CD4-positive, CD25-positive, alpha-beta regulatory T cell (primary cell): ENCODE results near the gene MAGI1. TPM values are rescaled to one million over a fixed set of nuclear protein-coding genes. Genes with fewer than 3 reads are reported as not detected.

ENCODE experiments used
- ATAC-seq, 2 donors: fragments of 150-1000 bp; cut with Tn5 transposase; one replicate each; pipeline ENCODE4 v1.10.0; 2021; ENCODE audit warnings: low read depth in 2 of 2, moderate number of reproducible peaks in 2 of 2, moderate library complexity in 1 of 2
- DNase-seq, 3 donors: peaks; one replicate each; pipeline versions ENCODE4 v3.0.0 to v3.0.0-alpha.2; 2012 to 2022; ENCODE audit warnings: mixed read lengths in 1 of 3
- H3K27ac ChIP-seq: one replicate; pipeline ENCODE4 v1.7.0; 2013; ENCODE audit warnings: mild to moderate bottlenecking, low read length; ENCODE audit not compliant: insufficient read depth, poor library complexity, severe bottlenecking
- H3K27me3 ChIP-seq: one replicate; pipeline ENCODE4 v1.7.0; 2013; ENCODE audit warnings: low read length; ENCODE audit not compliant: control insufficient read depth, insufficient read depth
- H3K36me3 ChIP-seq: one replicate; pipeline ENCODE4 v1.7.0; 2013; ENCODE audit warnings: mild to moderate bottlenecking, low read length, moderate library complexity; ENCODE audit not compliant: control insufficient read depth, insufficient read depth
- H3K4me1 ChIP-seq: 2 replicates; pipeline ENCODE4 v1.7.0; 2013; ENCODE audit warnings: mild to moderate bottlenecking, low read length; ENCODE audit not compliant: insufficient read depth, control insufficient read depth, poor library complexity, severe bottlenecking
- H3K4me3 ChIP-seq: one replicate; pipeline ENCODE4 v1.7.0; 2013; ENCODE audit warnings: low read depth, mild to moderate bottlenecking, low read length, moderate library complexity
- H3K9me3 ChIP-seq, 2 experiments: 1 replicate in 1 of 2; 2 replicates in 1 of 2; pipeline ENCODE4 v1.7.0; 2013; ENCODE audit warnings: low read length in 2 of 2, mild to moderate bottlenecking in 1 of 2, moderate library complexity in 1 of 2; ENCODE audit not compliant: control insufficient read depth in 2 of 2
- H3K27ac Mint-ChIP-seq, 3 donors: one replicate each; pipeline ENCODE4 v1.8.0; 2020 to 2022; ENCODE audit warnings: mild to moderate bottlenecking in 3 of 3, mixed read lengths in 3 of 3, moderate library complexity in 2 of 3
- H3K27me3 Mint-ChIP-seq: one replicate; pipeline ENCODE4 v1.8.0; 2022; ENCODE audit warnings: mild to moderate bottlenecking, mixed read lengths
- H3K36me3 Mint-ChIP-seq: one replicate; pipeline ENCODE4 v1.8.0; 2020; ENCODE audit warnings: mixed read lengths
- H3K4me1 Mint-ChIP-seq, 4 donors: one replicate each; pipeline ENCODE4 v1.8.0; 2020 to 2022; ENCODE audit warnings: mixed read lengths in 4 of 4, mild to moderate bottlenecking in 1 of 4
- H3K4me3 Mint-ChIP-seq, 4 donors: one replicate each; pipeline ENCODE4 v1.8.0; 2020 to 2022; ENCODE audit warnings: mild to moderate bottlenecking in 4 of 4, mixed read lengths in 4 of 4, moderate library complexity in 3 of 4
- H3K9me3 Mint-ChIP-seq, 7 donors: one replicate each; pipeline ENCODE4 v1.8.0; 2020 to 2022; ENCODE audit warnings: mixed read lengths in 7 of 7, mild to moderate bottlenecking in 3 of 7, moderate library complexity in 2 of 7
- polyA plus RNA-seq, 4 donors: library from polyadenylated mRNA; unstranded; fragments of 300-500 nt; fragmentation: Illumina TruSeq; gene quantifications; one replicate each; pipeline ENCODE4 v1.2.3, GENCODE V29; 2021
- total RNA-seq: library from RNA; stranded (reverse); gene quantifications from one replicate; pipeline ENCODE4 v1.2.3, GENCODE V29; 2022

The MAGI1 gene
- total and polyA plus RNA-seq, 5 donors from 2014 or later: 0.10 to 0.44 (median 0.19) TPM; not detected in 1

GRCh38 chr3:65875393-65876027 is 163.2 kb downstream of the MAGI1 start:
- ATAC-seq (no peak), DNase-seq (no peak)
- Mint-ChIP-seq H3K4me1 (no peaks in the 10 kb centered on the region), H3K27ac (no peak overlapping the region), H3K36me3 (no peaks in the 10 kb centered on the region), H3K9me3 (peaks cover 0 to 8% (median 0%) of the 10 kb centered on the region in 7 donors), H3K4me3 (no peak overlapping the region), H3K27me3 (no peaks in the 10 kb centered on the region)
- no peaks in the 10 kb centered on the region for H3K36me3 ChIP-seq
- no peaks in the 10 kb centered on the region for H3K27me3 ChIP-seq
- no peaks in the 10 kb centered on the region for H3K4me1 ChIP-seq
- H3K27ac ChIP-seq: no peak overlapping the region
- no peaks in the 10 kb centered on the region for H3K9me3 ChIP-seq
- no peak overlapping the region for H3K4me3 ChIP-seq

GRCh38 chr3:65873869-65874268 is 164.8 kb downstream of the MAGI1 start:
- Mint-ChIP-seq H3K4me3 (no peak overlapping the region), H3K27ac (no peak overlapping the region), H3K36me3 (no peaks in the 10 kb centered on the region), H3K27me3 (no peaks in the 10 kb centered on the region), H3K9me3 (peaks cover 0 to 8% (median 0%) of the 10 kb centered on the region in 7 donors), H3K4me1 (no peaks in the 10 kb centered on the region)
- ATAC-seq (no peak), DNase-seq (no peak)
- no peak overlapping the region for H3K27ac ChIP-seq
- H3K4me1 ChIP-seq: no peaks in the 10 kb centered on the region
- H3K4me3 ChIP-seq: no peak overlapping the region
- H3K36me3 ChIP-seq: no peaks in the 10 kb centered on the region
- H3K9me3 ChIP-seq: no peaks in the 10 kb centered on the region
- no peaks in the 10 kb centered on the region for H3K27me3 ChIP-seq

DNA sequence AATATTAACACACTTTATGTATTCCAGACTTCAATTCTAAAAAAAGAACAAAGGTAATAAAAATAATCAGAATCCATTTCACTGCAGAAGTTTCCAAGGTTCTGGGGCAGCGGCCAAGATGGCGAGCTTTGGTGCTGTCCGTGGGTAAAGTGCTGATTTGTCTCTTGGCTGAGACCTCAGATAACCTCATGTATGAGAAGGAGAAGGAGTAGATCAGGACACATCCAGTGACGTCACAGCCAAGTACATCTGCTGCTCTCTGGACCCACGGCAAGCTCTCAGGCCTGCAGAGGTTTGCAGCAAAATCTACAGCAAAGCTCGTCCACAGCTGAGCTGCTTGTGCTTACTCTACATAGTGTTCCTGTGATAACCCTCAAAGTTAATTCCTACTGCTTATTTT is 165.7 kb downstream of the MAGI1 start:
- no peaks in the 10 kb centered on the region for H3K27me3 ChIP-seq
- H3K36me3 ChIP-seq: no peaks in the 10 kb centered on the region
- H3K27ac Mint-ChIP-seq: no peak overlapping the region
- H3K9me3 ChIP-seq: no peaks in the 10 kb centered on the region
- H3K36me3 Mint-ChIP-seq: no peaks in the 10 kb centered on the region
- DNase-seq (no peak), ATAC-seq (no peak)
- no peak overlapping the region for H3K4me3 ChIP-seq
- H3K4me1 ChIP-seq: no peaks in the 10 kb centered on the region
- H3K27ac ChIP-seq: no peak overlapping the region
- no peaks in the 10 kb centered on the region for H3K4me1 Mint-ChIP-seq
- H3K4me3 Mint-ChIP-seq: no peak overlapping the region
- H3K27me3 Mint-ChIP-seq: no peaks in the 10 kb centered on the region
- H3K9me3 Mint-ChIP-seq: peaks cover 0 to 8% (median 0%) of the 10 kb centered on the region in 7 donors

DNA sequence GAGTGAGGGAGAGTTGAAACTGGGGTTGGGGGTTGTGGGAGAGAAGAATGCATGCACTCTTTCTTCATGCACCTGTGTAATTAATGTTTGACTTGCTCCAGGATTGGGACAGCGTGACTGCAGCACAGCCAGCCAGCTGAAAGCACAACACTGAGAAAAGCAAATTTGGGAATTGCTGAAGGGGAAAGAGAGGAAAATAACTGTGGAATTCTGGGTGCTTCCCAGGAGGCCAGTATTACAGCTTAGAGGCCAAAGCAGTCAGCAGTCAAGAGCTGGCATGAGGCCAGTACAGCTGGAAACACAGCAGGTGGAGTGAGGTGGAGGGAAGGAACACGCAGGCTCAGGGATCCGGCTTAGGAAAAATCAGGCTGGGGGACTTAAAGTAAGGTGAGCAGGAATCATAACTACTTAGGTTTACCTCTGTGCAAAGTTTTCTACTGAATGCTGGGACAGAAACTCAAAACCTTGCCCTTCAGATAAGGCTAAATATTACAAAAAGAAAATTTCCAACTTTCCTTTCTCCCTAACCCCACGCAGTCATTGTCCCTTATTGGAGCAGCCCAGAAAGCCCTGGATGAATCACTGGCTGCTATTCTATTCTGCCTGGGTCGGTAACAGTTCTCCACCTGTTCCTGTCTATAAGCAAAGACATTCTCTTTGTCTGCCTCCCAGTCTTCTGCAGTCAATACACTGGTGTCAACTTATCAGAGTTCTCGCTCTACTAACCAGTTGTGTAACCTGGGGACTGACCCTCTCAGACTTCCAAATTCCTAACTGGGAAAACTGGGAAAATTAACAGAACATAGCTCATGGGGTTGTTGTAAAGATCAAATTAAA is 167.2 kb downstream of the MAGI1 start:
- H3K4me3 ChIP-seq: no peak overlapping the region
- DNase-seq (no peak), ATAC-seq (no peak)
- H3K9me3 Mint-ChIP-seq: peaks cover 0 to 8% (median 0%) of the 10 kb centered on the region in 7 donors
- H3K27me3 Mint-ChIP-seq: no peaks in the 10 kb centered on the region
- H3K4me1 ChIP-seq: no peaks in the 10 kb centered on the region
- H3K4me3 Mint-ChIP-seq: no peak overlapping the region
- H3K36me3 ChIP-seq: no peaks in the 10 kb centered on the region
- no peaks in the 10 kb centered on the region for H3K27me3 ChIP-seq
- no peaks in the 10 kb centered on the region for H3K9me3 ChIP-seq
- H3K4me1 Mint-ChIP-seq: no peaks in the 10 kb centered on the region
- H3K36me3 Mint-ChIP-seq: no peaks in the 10 kb centered on the region
- H3K27ac Mint-ChIP-seq: no peak overlapping the region
- no peak overlapping the region for H3K27ac ChIP-seq

DNA sequence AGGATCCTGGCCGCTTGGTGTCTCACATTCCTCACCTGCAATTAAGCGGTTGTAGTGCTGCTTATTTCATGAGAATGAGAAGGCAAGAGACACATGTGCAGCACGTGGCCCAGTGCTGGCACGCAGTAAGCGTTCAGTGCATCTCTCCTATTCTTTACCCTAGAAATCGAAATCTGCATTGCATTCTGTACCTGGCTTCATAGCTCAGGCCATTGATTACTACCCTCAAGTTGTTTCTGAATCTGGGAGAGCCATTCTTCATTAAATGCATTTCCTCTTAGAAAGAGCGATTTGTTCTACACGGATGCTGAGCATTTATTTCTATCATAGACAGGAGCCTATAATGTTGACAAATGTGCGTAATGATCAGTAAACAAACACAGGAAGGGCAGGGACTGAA is 168.9 kb downstream of the MAGI1 start:
- no peaks in the 10 kb centered on the region for H3K27me3 Mint-ChIP-seq
- Histone ChIP-seq H3K4me3 (no peak overlapping the region), H3K9me3 (no peaks in the 10 kb centered on the region), H3K4me1 (no peaks in the 10 kb centered on the region), H3K36me3 (no peaks in the 10 kb centered on the region), H3K27ac (no peak overlapping the region), H3K27me3 (no peaks in the 10 kb centered on the region)
- no peak for ATAC-seq
- peaks cover 0 to 5% (median 0%) of the 10 kb centered on the region in 7 donors for H3K9me3 Mint-ChIP-seq
- H3K27ac Mint-ChIP-seq: no peak overlapping the region
- H3K4me3 Mint-ChIP-seq: no peak overlapping the region
- no peak for DNase-seq
- no peaks in the 10 kb centered on the region for H3K4me1 Mint-ChIP-seq
- no peaks in the 10 kb centered on the region for H3K36me3 Mint-ChIP-seq

DNA sequence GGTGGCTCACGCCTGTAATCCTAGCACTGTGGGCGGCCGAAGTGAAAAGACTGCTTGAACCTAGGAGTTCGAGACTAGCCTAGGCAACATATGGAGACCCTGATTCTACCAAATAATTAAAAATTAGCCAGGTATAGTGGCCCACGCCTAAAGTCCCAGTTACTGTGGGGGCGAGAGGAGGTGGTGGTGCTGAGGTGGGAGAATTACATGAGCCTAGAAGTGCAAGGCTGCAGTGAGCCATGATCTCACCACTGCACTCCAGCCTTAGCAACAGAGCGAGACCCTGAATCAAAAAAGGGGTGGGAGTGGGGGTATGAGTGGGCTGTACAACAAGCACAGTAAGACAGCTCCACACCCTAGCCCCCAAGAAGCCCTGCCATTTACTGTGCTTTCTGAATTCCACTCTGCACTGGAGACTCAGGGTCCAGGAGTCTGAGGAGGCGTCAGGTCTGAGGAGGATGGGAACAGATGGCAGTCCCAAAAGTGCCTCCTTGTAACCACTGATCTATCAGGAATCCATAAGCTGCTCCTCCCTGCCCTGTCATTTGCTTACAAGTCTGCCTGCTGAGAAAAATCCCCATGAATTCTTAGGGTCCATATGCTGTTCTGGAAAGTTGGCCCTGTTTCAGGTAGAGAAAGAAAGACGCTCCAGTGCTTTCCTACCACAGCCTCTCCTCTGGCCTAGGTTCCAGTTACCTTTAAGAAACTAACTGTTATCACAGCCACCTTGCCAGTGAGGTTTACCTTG is 171.1 kb downstream of the MAGI1 start:
- H3K27me3 Mint-ChIP-seq: no peaks in the 10 kb centered on the region
- no peaks in the 10 kb centered on the region for H3K27me3 ChIP-seq
- no peak overlapping the region for H3K4me3 ChIP-seq
- no peak overlapping the region for H3K27ac ChIP-seq
- DNase-seq (no peak), ATAC-seq (no peak)
- no peak overlapping the region for H3K27ac Mint-ChIP-seq
- H3K4me1 ChIP-seq: no peaks in the 10 kb centered on the region
- no peaks in the 10 kb centered on the region for H3K36me3 Mint-ChIP-seq
- no peak overlapping the region for H3K4me3 Mint-ChIP-seq
- H3K9me3 ChIP-seq: no peaks in the 10 kb centered on the region
- H3K4me1 Mint-ChIP-seq: no peaks in the 10 kb centered on the region
- no peaks in the 10 kb centered on the region for H3K36me3 ChIP-seq
- peaks cover 0 to 3% (median 0%) of the 10 kb centered on the region in 7 donors for H3K9me3 Mint-ChIP-seq

DNA sequence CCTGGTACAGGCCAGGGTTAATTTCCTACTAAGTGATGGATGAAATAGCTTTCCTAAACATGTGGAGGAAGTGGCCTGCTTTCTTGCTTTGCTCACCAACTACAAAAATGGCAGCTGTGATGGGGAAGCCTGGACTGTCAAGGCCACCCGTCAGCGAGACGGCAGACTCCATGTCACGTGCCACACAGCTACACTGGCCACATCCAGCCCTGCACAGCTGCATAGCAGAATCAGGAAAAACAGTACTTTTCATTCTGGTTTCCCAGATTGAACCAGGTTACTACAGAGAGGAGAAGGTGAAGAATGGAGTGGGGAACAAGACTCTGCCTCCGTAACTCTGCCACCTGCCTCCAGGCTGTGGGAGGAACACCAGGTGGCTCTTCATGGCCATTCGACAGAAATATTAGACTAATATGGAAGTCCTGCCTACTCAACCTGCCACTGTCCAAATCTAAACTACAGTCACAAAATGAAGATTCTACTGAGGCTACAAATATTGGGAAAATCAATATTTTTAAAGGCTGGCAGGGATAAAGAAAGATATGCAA is 174.3 kb downstream of the MAGI1 start:
- Mint-ChIP-seq H3K4me3 (no peak overlapping the region), H3K4me1 (no peaks in the 10 kb centered on the region), H3K27ac (no peak overlapping the region), H3K36me3 (no peaks in the 10 kb centered on the region), H3K9me3 (peaks cover 0 to 3% (median 0%) of the 10 kb centered on the region in 7 donors), H3K27me3 (no peaks in the 10 kb centered on the region)
- H3K36me3 ChIP-seq: no peaks in the 10 kb centered on the region
- ATAC-seq (no peak), DNase-seq (no peak)
- no peak overlapping the region for H3K27ac ChIP-seq
- no peak overlapping the region for H3K4me3 ChIP-seq
- no peaks in the 10 kb centered on the region for H3K4me1 ChIP-seq
- no peaks in the 10 kb centered on the region for H3K27me3 ChIP-seq
- H3K9me3 ChIP-seq: no peaks in the 10 kb centered on the region
